Spleen (tissue), 11 donors: ENCODE results near the gene ZNF77. TPM values are rescaled to one million over a fixed set of nuclear protein-coding genes. Genes with fewer than 3 reads are reported as not detected.

Experiments used
- DNase-seq: peaks from one replicate; pipeline ENCODE4 v3.0.0-alpha.2; 2020
- H3K27ac ChIP-seq, 8 donors: fragments of 200-600 bp; sonication (generic) in 7 of 8; 1 replicate in 4 of 8; 2 replicates in 4 of 8; pipeline versions ENCODE4 v1.5.0 to v1.8.0; 2016 to 2021; ENCODE audit warnings: inconsistent platforms in 4 of 8, mild to moderate bottlenecking in 4 of 8, moderate library complexity in 1 of 8
- H3K27me3 ChIP-seq, 7 donors: fragments of 200-600 bp; sonication (generic) in 6 of 7; replicated peaks in 1 of 7; 1 replicate in 4 of 7; 2 replicates in 3 of 7; pipeline versions ENCODE4 v1.5.0 to v1.8.0; 2016 to 2021; ENCODE audit warnings: inconsistent platforms in 3 of 7, mild to moderate bottlenecking in 1 of 7
- H3K36me3 ChIP-seq, 6 donors: fragments of 200-600 bp; sonication (generic) in 5 of 6; 1 replicate in 4 of 6; 2 replicates in 2 of 6; pipeline versions ENCODE4 v1.5.0 to v1.8.0; 2016 to 2021; ENCODE audit warnings: inconsistent platforms in 2 of 6
- H3K4me1 ChIP-seq, 6 donors: fragments of 200-600 bp; sonication (generic) in 5 of 6; 1 replicate in 3 of 6; 2 replicates in 3 of 6; pipeline versions ENCODE4 v1.5.0 to v1.8.0; 2016 to 2021; ENCODE audit warnings: inconsistent platforms in 3 of 6
- H3K4me3 ChIP-seq, 8 donors: fragments of 200-600 bp; sonication (generic) in 7 of 8; 1 replicate in 4 of 8; 2 replicates in 4 of 8; pipeline versions ENCODE4 v1.5.0 to v1.8.0; 2016 to 2021; ENCODE audit warnings: inconsistent platforms in 4 of 8, mild to moderate bottlenecking in 4 of 8, moderate library complexity in 2 of 8
- H3K9me3 ChIP-seq, 8 donors: fragments of 200-600 bp; sonication (generic) in 7 of 8; 1 replicate in 4 of 8; 2 replicates in 4 of 8; pipeline versions ENCODE4 v1.5.0 to v1.8.0; 2016 to 2021; ENCODE audit warnings: inconsistent platforms in 4 of 8
- CTCF ChIP-seq, 11 experiments: fragments of 200-600 bp in 7 of 11; fragments of 450-650 bp in 4 of 11; sonication (generic) in 4 of 11; IDR thresholded peaks in 8 of 11; conservative IDR thresholded peaks in 3 of 11; 1 replicate in 7 of 11; 2 replicates in 4 of 11; pipeline versions ENCODE4 v1.4.0 to v1.8.0; 2016 to 2021; ENCODE audit warnings: antibody characterized with exemption in 11 of 11, inconsistent platforms in 4 of 11, mild to moderate bottlenecking in 1 of 11
- POLR2A ChIP-seq, 3 donors: fragments of 450-650 bp; IDR thresholded peaks; one replicate each; pipeline ENCODE4 v1.5.1; 2017; ENCODE audit warnings: antibody characterized with exemption in 3 of 3, mild to moderate bottlenecking in 1 of 3
- POLR2AphosphoS5 ChIP-seq, 3 donors: sonication (generic); formaldehyde crosslinking; IDR thresholded peaks; one replicate each; pipeline ENCODE4 v1.5.1; 2017; ENCODE audit warnings: antibody characterized with exemption in 3 of 3
- WGBS, 5 donors: extraction: QIAGEN DNeasy Blood & Tissue Kit in 3 of 5; methylation state at CpG; one replicate each; pipeline versions ENCODE4 v1.1.5 to v1.1.7; 2013 to 2018; 5-methylcytosine and 5-hydroxymethylcytosine counted together
- intact Hi-C: fragments of 100-400 bp; cut with DNase I; formaldehyde crosslinking; loops from one replicate; pipeline ENCODE4 v1.15.0; 2023; ENCODE audit warnings: low total_unique reads
- polyA plus RNA-seq, 3 donors: library from polyadenylated mRNA; stranded (reverse); fragments of 200-250 nt; gene quantifications; one replicate each; pipeline ENCODE4 v1.2.1, GENCODE V29; 2013
- total RNA-seq, 7 donors: library from RNA; depleted of rRNA in 3 of 7; stranded (reverse); fragments of >200 nt in 3 of 7; fragmentation: NEBNext Ultra II Directional in 4 of 7; extraction: Animal tissue kit (Norgen Biotek cat#: 25700) in 4 of 7; gene quantifications; one replicate each; pipeline versions ENCODE4 v1.1.0 to v1.2.1, GENCODE V29; 2016 to 2021
- donor health status: healthy with polysubstance abuse.
- donor health status: DM: no; HTN: no; CAD: no; lungs with moderate emphysema.
- donor health status: DM: no; HTN: no; CAD: no.
- donor health status: Bipolar disorder and iron deficiency.
- donor health status: healthy.
- donor health status: DM: no; HTN: no; CAD: no.
- donor health status: DM: yes; HTN: yes; CAD: no.

Gene ZNF77
- total and polyA plus RNA-seq, 10 donors: 2.2 to 7.5 (median 4.3) TPM

- no peak overlapping the region for H3K4me3 ChIP-seq
- WGBS, 5 donors: 69 to 75% (median 73%) methylated on average over 8 of the region's 8 CpGs
- DNase-seq: no peak
Observed at GRCh38 chr19:2973229-2973628, 28.5 kb upstream of the ZNF77 start.

DNA sequence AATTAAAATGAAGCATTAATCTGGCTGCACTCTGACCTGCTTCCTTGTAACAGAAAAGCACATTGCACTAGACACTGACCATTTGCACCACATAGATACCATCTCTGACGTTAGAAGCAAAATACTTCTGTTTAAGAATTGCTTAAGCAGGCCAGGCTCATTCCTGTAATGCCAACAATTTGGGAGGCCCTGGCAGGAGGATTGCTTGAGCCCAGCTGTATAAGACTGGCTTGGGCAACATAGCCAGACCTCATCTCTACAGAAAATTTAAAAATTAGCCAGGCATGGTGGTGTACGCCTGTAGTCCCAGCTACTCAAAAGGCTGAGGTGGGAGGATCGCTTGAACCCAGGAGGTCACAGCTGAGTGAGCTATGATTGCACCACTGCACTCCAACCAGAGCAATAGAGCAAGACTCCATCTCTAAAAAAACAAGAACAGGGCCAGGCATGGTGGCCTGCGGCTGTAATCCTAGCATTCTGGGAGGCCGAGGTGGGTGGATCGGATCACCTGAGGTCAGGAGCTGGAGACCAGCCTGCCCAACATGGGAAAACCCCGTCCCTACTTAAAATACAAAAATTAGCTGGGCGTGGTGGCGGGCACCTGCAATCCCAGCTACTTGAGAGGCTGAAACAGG, 25.5 kb upstream of the ZNF77 start:
- Histone ChIP-seq H3K36me3 (no peaks in the 10 kb centered on the region), H3K4me3 (no peak overlapping the region), H3K27me3 (peaks cover 0 to 9% (median 0%) of the 10 kb centered on the region in 7 donors), H3K9me3 (no peaks in the 10 kb centered on the region), H3K27ac (peak overlapping the region in 7 of 8 donors; percentile 55 to 85 (median 80)), H3K4me1 (peaks cover 10 to 84% (median 63%) of the 10 kb centered on the region in 6 donors)
- no peak for DNase-seq
- WGBS, 5 donors: 61 to 84% (median 72%) methylated on average over 8 to 9 of the region's 9 CpGs
- TF ChIP-seq POLR2A (IDR thresholded peaks at IDR 0.05) (no peak), POLR2AphosphoS5 (IDR thresholded peaks at IDR 0.05) (peak in 1 of 3 donors; percentile 52)
- intact Hi-C loops: loop anchor here (10.0 kb wide), 1 partner anchor 64 kb away; no protein-coding TSS in a partner anchor

More at GRCh38 chr19:2973229-2973628, 28.5 kb upstream of the ZNF77 start:
- Histone ChIP-seq H3K27me3 (peaks cover 0 to 26% (median 0%) of the 10 kb centered on the region in 7 donors), H3K9me3 (no peaks in the 10 kb centered on the region), H3K27ac (peak overlapping the region in 7 of 8 donors; percentile 69 to 85 (median 80)), H3K36me3 (no peaks in the 10 kb centered on the region), H3K4me1 (peaks cover 27 to 99% (median 79%) of the 10 kb centered on the region in 6 donors)
- TF ChIP-seq POLR2A (IDR thresholded peaks at IDR 0.05): no peak
- TF ChIP-seq POLR2AphosphoS5 (IDR thresholded peaks at IDR 0.05): peak in 2 of 3 donors; percentile 59 to 71
- TF ChIP-seq CTCF (IDR thresholded peaks at IDR 0.05 in 8 of 11, conservative IDR thresholded peaks at IDR 0.05 in 3 of 11): no peak
- intact Hi-C loops: loop anchor here (10.0 kb wide), 1 partner anchor 62 kb away; no protein-coding TSS in a partner anchor

DNA sequence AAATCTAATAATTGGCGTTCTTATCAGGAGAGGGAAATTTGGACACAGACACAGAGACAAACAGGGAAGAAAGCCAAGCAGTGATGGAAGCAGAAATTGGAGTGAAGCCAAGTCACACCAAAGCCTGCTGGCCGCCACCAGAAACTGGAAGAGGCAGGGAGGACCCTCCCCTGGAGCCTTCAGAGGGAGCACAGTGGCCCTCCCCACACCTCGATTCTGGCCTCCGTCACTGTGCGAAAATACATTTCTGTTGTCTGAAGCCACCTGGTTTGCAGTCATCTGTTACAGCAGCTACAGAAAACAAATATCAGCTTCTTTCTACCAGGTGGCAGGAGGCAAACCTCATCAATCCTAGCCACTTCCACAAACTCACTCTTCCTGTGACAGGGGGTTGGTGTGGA, 24.3 kb upstream of the ZNF77 start:
- peaks cover 7 to 72% (median 51%) of the 10 kb centered on the region in 6 donors for H3K4me1 ChIP-seq
- H3K9me3 ChIP-seq: no peaks in the 10 kb centered on the region
- 9 to 44% (median 31%) methylated on average over 5 of the region's 5 CpGs for WGBS, 5 donors
- H3K27me3 ChIP-seq: peaks cover 0 to 4% (median 0%) of the 10 kb centered on the region in 7 donors
- no peak for TF ChIP-seq CTCF (IDR thresholded peaks at IDR 0.05 in 8 of 11, conservative IDR thresholded peaks at IDR 0.05 in 3 of 11)
- peak in 2 of 3 donors; percentile 36 to 47 for TF ChIP-seq POLR2AphosphoS5 (IDR thresholded peaks at IDR 0.05)
- TF ChIP-seq POLR2A (IDR thresholded peaks at IDR 0.05): no peak
- H3K4me3 ChIP-seq: no peak overlapping the region
- intact Hi-C loops: loop anchor here (2.0 kb wide), 1 partner anchor 136 kb away; no protein-coding TSS in a partner anchor
- no peaks in the 10 kb centered on the region for H3K36me3 ChIP-seq
- no peak for DNase-seq
- peak overlapping the region in 7 of 8 donors; percentile 29 to 85 (median 78) for H3K27ac ChIP-seq

GRCh38 chr19:2967972-2968371, 23.2 kb upstream of the ZNF77 start:
- Histone ChIP-seq H3K9me3 (no peaks in the 10 kb centered on the region), H3K27me3 (no peaks in the 10 kb centered on the region), H3K4me3 (no peak overlapping the region), H3K36me3 (no peaks in the 10 kb centered on the region), H3K4me1 (peaks cover 7 to 61% (median 45%) of the 10 kb centered on the region in 6 donors), H3K27ac (peak overlapping the region in 5 of 8 donors; percentile 65 to 85 (median 80))
- intact Hi-C loops: loop anchor here (2.0 kb wide), 1 partner anchor 137 kb away; no protein-coding TSS in a partner anchor
- no peak for TF ChIP-seq POLR2A (IDR thresholded peaks at IDR 0.05)
- TF ChIP-seq POLR2AphosphoS5 (IDR thresholded peaks at IDR 0.05): no peak
- no peak for TF ChIP-seq CTCF (IDR thresholded peaks at IDR 0.05 in 8 of 11, conservative IDR thresholded peaks at IDR 0.05 in 3 of 11)
- DNase-seq: no peak
- WGBS, 5 donors: 78 to 90% (median 87%) methylated on average over 8 of the region's 8 CpGs
